Activated CD8-positive, alpha-beta T cell treated with anti-CD3 and anti-CD28 coated beads, Interleukin-2, amount 10 ng/mL, durations not matched to agents 7 days and 5 days (primary cell): ENCODE results near the gene RTN4RL2. TPM values are rescaled to one million over a fixed set of nuclear protein-coding genes. Genes with fewer than 3 reads are reported as not detected.

Source experiments
- ATAC-seq: fragments of 150-1000 bp; cut with Tn5 transposase; one replicate; pipeline ENCODE4 v1.10.0; 2021; ENCODE audit warnings: moderate library complexity
- CTCF ChIA-PET: fragments of 350-600 bp; sonication (Branson Sonifier 250); formaldehyde crosslinking; loops from one replicate; lab custom pipeline; 2021; ENCODE audit warnings: antibody characterized with exemption; lab: Charles Lee
- POLR2A ChIA-PET: fragments of 350-600 bp; sonication (Branson Sonifier 250); formaldehyde crosslinking; loops from one replicate; lab custom pipeline; 2021; ENCODE audit warnings: antibody characterized with exemption; lab: Charles Lee
- DNase-seq: peaks from one replicate; pipeline ENCODE4 v3.0.0-alpha.2; 2020
- H3K27ac Mint-ChIP-seq: one replicate; pipeline ENCODE4 v1.8.0; 2021; ENCODE audit warnings: mild to moderate bottlenecking, mixed read lengths
- H3K27me3 Mint-ChIP-seq: one replicate; pipeline ENCODE4 v1.8.0; 2021; ENCODE audit warnings: low read depth, mixed read lengths
- H3K36me3 Mint-ChIP-seq: one replicate; pipeline ENCODE4 v1.8.0; 2021; ENCODE audit warnings: low read depth, mixed read lengths
- H3K4me1 Mint-ChIP-seq: one replicate; pipeline ENCODE4 v1.8.0; 2021; ENCODE audit warnings: low read depth, mixed read lengths
- H3K4me3 Mint-ChIP-seq: one replicate; pipeline ENCODE4 v1.8.0; 2021; ENCODE audit warnings: mild to moderate bottlenecking, mixed read lengths
- H3K9me3 Mint-ChIP-seq: one replicate; pipeline ENCODE4 v1.8.0; 2022; ENCODE audit warnings: mixed read lengths; ENCODE audit not compliant: insufficient read depth
- total RNA-seq, 2 experiments: library from RNA; stranded (reverse); gene quantifications; one replicate each; pipeline ENCODE4 v1.2.3, GENCODE V29; 2021

The RTN4RL2 gene
- total RNA-seq, 2 experiments from 2014 or later, result 0.47 to 0.57 TPM

DNA sequence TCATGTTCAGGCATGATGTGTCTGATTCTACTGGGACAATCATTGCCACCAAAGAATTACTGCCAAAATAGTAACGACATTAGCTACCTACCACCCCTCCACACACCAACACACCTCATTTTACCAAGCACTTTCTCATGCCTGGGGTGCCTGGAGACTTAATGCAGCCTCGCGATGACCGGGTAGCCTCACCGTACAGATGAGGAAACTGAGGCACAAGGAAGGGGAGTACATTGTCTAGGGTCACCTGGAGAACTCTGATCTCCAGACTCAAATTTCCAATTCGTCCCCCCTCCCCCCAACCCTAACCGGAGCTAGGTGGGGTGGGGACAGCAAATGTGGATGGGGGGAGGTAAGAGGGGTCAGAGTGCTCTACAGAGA, 2.7 kb upstream of the RTN4RL2 start:
- H3K27me3 Mint-ChIP-seq, result peaks cover 35% of the 10 kb centered on the region
- H3K27ac Mint-ChIP-seq, result no peak overlapping the region
- peak overlapping the region; percentile 22 for H3K4me3 Mint-ChIP-seq
- peaks cover 33% of the 10 kb centered on the region for H3K4me1 Mint-ChIP-seq
- H3K36me3 Mint-ChIP-seq, result no peaks in the 10 kb centered on the region
- ChIA-PET CTCF (interaction anchor here (0.6 to 9.8 kb wide), 56 partner anchors 8 to 343 kb away, joined by 3 to 239 read pairs (median 6); partner anchors contain the start of genes SLC43A1, SLC43A3, SSRP1 and TIMM10), POLR2A (interaction anchor here (1.0 to 1.4 kb wide), 3 partner anchors 15 to 72 kb away, joined by 3 read pairs; no protein-coding TSS in a partner anchor)
- H3K9me3 Mint-ChIP-seq, result no peaks in the 10 kb centered on the region
- no peak for DNase-seq
- peak; percentile 12 for ATAC-seq

DNA sequence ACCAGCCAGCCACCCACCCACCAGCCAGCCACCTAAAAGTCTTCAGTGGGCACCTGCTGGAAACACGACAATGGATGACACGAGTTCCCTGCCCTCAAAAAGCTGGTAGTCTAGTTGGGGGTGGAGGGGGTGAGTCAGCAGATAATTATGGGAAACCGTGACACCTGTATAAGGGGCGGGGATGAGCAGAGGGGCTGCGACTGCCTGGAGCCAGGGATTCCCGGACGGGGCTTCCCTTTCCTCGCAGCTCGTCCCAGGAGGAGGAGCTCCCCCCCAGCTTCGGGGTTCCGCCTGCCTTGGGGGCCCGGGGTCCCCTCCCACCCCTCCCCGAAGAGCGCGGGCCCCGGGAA, 2.3 kb upstream of the RTN4RL2 start:
- ATAC-seq, result no peak
- no peak overlapping the region for H3K27ac Mint-ChIP-seq
- peaks cover 37% of the 10 kb centered on the region for H3K4me1 Mint-ChIP-seq
- H3K4me3 Mint-ChIP-seq, result peak overlapping the region; percentile 18
- POLR2A ChIA-PET, result interaction anchor here (1.0 to 1.4 kb wide), 3 partner anchors 15 to 71 kb away, joined by 3 read pairs; no protein-coding TSS in a partner anchor
- CTCF ChIA-PET, result interaction anchor here (0.6 to 9.8 kb wide), 54 partner anchors 8 to 343 kb away, joined by 3 to 239 read pairs (median 6); partner anchors contain the start of genes SLC43A1, SLC43A3, SSRP1 and TIMM10
- H3K36me3 Mint-ChIP-seq, result no peaks in the 10 kb centered on the region
- no peak for DNase-seq
- peaks cover 39% of the 10 kb centered on the region for H3K27me3 Mint-ChIP-seq
- no peaks in the 10 kb centered on the region for H3K9me3 Mint-ChIP-seq

DNA sequence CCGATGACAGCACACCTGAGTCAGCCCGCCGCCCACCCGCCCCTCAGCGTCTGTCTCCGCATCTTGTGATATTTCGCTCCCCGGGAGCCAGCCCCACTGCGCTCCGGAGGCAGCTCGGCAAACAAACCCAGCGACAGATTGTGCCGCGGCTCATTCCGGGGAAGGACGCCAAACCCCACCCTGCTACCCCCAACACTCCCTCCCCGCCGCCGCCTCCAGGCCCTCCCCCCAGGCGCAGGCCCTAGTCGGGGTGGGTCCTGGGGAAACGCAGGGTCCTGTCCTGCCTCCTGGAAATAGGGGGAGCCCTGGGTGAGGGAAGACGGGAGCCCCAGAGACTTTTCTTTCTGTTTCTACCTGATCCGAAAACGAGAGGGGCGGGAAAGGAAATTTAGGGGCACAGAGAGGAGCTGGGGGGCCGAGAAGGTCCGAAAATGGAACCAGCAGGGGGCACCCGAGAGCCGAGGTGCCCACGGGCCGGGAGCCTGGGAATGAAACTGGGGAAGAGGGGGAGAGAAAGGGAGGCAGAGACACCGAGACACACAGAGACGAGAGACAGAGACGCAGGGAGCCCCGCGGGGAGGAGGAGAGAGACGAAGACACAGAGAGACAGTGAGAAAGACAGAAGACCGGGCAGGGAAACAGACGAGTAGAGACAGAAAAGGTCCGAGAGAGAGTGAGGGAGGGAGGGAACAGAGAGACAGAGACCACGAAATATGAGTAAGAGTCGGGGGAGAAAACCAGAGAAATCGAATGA, 1.7 kb upstream of the RTN4RL2 start:
- Mint-ChIP-seq H3K27ac (no peak overlapping the region), H3K36me3 (no peaks in the 10 kb centered on the region)
- POLR2A ChIA-PET, result interaction anchor here (1.4 kb wide), 1 partner anchor 18 kb away, joined by 3 read pairs; no protein-coding TSS in a partner anchor

DNA sequence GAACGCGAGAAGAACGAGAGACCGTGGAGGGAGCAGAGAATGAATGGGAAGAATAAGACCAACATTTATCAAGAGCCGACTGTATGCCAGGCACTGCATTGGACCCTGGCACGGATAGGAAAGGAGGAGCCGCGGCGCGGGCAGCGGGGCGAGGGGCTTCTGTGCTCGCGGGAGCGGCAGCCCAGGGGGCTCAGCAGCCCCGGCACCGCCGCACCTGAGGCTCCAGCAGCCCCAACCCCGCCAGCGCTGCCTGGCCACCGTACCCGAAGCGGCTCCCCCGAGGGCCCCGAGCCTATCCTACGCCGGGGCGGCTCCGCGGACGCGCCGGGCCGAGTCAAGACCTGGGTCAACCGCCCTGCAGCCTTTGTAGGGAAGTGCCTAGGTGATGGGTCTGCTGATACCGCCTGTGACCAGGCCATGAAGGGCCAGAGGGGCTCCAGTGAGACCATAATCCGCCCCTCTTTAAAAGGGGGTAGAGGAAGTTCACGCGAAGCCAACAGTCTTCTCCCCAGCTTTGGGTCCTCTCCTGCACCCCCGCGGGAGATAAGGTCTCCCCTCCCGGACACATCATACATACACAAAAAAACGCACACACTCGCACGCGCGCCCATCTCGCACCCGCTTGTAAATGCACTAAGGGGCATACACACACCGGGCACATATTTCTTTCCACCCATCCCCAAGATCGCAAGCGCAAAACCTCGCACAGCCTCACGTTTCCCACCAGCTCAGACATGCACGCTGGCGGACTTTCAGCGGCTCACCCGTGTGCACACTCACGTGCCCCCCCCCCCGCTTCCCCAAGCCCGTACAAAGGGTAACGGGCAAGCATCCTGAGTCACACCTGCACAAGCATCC, 935 bp upstream of the RTN4RL2 start:
- CTCF ChIA-PET, result interaction anchor here (0.7 to 9.8 kb wide), 43 partner anchors 9 to 1076 kb away, joined by 3 to 239 read pairs (median 9); partner anchors contain the start of genes SLC43A1, SLC43A3, SSRP1 and TIMM10
- Mint-ChIP-seq H3K9me3 (no peaks in the 10 kb centered on the region), H3K27ac (no peak overlapping the region), H3K27me3 (peaks cover 39% of the 10 kb centered on the region), H3K4me3 (peak overlapping the region; percentile 60), H3K36me3 (no peaks in the 10 kb centered on the region), H3K4me1 (peaks cover 39% of the 10 kb centered on the region)
- ATAC-seq (peak; percentile 20), DNase-seq (peak; percentile 36)
- POLR2A ChIA-PET, result interaction anchor here (1.3 kb wide), 1 partner anchor 65 kb away, joined by 3 read pairs; no protein-coding TSS in a partner anchor

More for the DNA sequence above, 1.7 kb upstream of the RTN4RL2 start:
- Mint-ChIP-seq H3K4me1 (peaks cover 39% of the 10 kb centered on the region), H3K27me3 (peaks cover 39% of the 10 kb centered on the region), H3K4me3 (peak overlapping the region; percentile 60), H3K9me3 (no peaks in the 10 kb centered on the region)
- DNase-seq, result peak; percentile 60
- CTCF ChIA-PET, result interaction anchor here (0.7 to 9.8 kb wide), 50 partner anchors 9 to 342 kb away, joined by 3 to 239 read pairs (median 6); partner anchors contain the start of genes SLC43A1, SLC43A3, SSRP1 and TIMM10
- peak; percentile 20 for ATAC-seq

DNA sequence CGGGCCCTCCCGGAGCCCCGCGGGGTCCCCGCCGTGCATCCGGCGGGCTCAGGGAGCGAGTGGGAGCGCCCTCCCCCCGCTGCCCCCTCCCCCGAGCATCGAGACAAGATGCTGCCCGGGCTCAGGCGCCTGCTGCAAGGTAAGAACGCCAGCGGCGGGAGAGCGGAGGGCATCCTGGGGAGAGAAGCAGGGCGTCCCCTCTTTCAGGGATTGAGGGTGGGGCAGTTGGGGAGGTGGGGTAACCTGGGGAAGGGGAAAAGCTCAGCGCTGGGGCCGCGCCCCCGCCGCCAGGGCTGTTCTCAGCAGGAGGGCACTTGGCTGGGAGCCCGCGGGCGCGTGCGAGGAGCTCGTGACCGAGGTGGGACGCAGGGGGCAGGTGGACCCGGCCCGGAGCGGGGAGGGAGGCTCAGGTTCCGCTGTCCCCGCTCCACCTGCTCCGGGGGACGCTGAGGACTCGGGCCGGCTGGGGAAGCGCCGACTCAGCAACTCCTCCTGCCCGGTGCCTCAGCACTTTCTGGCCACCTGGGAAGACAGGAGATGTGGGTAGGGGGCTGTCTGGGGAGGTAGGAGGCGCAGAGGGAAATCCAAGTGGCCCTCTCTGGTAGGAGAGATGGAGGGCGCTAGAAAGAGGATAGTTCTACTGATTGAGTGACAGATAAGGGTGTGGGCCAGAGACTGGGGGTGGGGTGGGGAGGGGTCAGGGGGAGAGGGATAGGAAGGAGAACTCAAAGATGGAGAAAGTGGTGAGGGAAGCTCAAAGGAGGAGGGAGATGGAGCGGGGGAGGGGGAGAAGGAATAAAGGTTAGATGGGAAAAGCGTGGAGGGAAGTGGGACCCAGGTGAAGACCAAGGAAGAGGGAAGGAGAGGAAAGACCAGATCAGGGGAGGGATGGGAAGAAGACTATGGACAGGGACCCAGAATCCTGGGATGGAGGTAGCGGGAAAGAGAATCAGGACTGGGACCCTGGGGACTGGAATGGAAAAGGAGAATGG, 726 bp downstream of the RTN4RL2 start:
- H3K4me1 Mint-ChIP-seq, result peaks cover 39% of the 10 kb centered on the region
- POLR2A ChIA-PET, result interaction anchor here (1.3 kb wide), 1 partner anchor 64 kb away, joined by 3 read pairs; no protein-coding TSS in a partner anchor
- no peaks in the 10 kb centered on the region for H3K36me3 Mint-ChIP-seq
- H3K4me3 Mint-ChIP-seq, result peak overlapping the region; percentile 1
- ATAC-seq (no peak), DNase-seq (no peak)
- no peak overlapping the region for H3K27ac Mint-ChIP-seq
- H3K9me3 Mint-ChIP-seq, result no peaks in the 10 kb centered on the region
- H3K27me3 Mint-ChIP-seq, result peaks cover 39% of the 10 kb centered on the region
- CTCF ChIA-PET, result interaction anchor here (0.6 to 9.8 kb wide), 13 partner anchors 9 to 183 kb away, joined by 3 to 239 read pairs (median 7); partner anchors contain the start of gene SLC43A3

DNA sequence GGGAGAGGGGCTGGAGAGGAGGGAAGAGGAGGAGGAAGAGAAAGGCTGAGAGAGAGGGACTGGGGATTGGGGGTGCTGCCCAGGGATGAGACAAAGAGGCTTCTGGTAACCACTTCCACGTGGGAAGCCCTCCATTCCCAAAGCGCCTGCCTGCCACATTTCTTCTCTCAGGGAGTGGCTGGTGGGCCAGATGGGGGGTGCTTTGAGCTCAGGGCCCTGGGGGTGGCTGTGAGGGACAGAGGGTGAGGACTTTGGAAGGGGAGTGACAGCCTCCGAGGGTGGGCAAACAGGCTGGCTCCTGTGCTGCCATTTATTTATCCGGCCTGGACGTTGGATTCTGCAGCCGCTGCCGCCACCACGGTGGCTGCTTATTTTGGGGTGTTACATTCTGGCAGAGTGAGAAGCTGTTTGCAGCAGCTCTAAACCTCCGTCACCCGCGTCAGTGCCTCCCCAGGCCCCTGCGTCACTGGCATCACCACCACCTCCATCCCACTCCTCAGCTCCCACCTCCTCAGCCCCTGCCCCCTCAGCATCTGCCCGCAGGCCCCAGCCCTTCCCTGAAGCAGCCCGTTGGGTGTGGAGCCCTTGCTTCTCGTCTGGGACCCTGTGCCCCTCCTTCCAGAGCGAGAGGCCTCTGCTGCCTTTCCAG, 1.6 kb downstream of the RTN4RL2 start:
- DNase-seq (no peak), ATAC-seq (no peak)
- H3K9me3 Mint-ChIP-seq, result no peaks in the 10 kb centered on the region
- ChIA-PET POLR2A (no interaction called here), CTCF (interaction anchor here (1.0 to 9.8 kb wide), 4 partner anchors 19 to 65 kb away, joined by 4 to 239 read pairs (median 42); partner anchors contain the start of gene SLC43A3)
- H3K4me1 Mint-ChIP-seq, result peaks cover 39% of the 10 kb centered on the region
- no peak overlapping the region for H3K4me3 Mint-ChIP-seq
- H3K36me3 Mint-ChIP-seq, result no peaks in the 10 kb centered on the region
- peaks cover 39% of the 10 kb centered on the region for H3K27me3 Mint-ChIP-seq
- no peak overlapping the region for H3K27ac Mint-ChIP-seq

DNA sequence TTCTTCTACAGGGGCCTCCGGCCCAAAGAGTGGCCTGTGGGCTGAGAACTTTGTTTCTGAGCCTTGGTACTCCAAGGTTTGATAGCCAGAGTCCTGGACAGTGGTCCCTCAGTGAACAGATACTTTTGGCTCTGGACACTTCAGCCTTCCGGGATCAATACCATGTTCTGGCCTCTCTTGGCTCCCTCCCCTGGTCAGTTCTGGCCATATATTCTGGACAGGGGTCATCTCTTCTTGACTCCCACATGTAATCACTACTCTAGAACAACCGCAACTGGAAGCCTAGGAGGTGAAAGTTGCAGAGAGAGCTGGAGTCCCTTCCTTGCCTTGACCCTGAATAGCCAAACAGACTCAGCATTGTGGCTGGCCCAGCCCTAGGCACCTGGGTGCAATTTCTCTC, 2.3 kb downstream of the RTN4RL2 start:
- H3K27me3 Mint-ChIP-seq, result peaks cover 36% of the 10 kb centered on the region
- POLR2A ChIA-PET, result no interaction called here
- CTCF ChIA-PET, result interaction anchor here (1.0 to 9.8 kb wide), 3 partner anchors 18 to 65 kb away, joined by 4 to 239 read pairs (median 80); partner anchors contain the start of gene SLC43A3
- peaks cover 34% of the 10 kb centered on the region for H3K4me1 Mint-ChIP-seq
- H3K27ac Mint-ChIP-seq, result no peak overlapping the region
- H3K9me3 Mint-ChIP-seq, result no peaks in the 10 kb centered on the region
- H3K36me3 Mint-ChIP-seq, result no peaks in the 10 kb centered on the region
- DNase-seq, result no peak
- no peak for ATAC-seq
- H3K4me3 Mint-ChIP-seq, result no peak overlapping the region

DNA sequence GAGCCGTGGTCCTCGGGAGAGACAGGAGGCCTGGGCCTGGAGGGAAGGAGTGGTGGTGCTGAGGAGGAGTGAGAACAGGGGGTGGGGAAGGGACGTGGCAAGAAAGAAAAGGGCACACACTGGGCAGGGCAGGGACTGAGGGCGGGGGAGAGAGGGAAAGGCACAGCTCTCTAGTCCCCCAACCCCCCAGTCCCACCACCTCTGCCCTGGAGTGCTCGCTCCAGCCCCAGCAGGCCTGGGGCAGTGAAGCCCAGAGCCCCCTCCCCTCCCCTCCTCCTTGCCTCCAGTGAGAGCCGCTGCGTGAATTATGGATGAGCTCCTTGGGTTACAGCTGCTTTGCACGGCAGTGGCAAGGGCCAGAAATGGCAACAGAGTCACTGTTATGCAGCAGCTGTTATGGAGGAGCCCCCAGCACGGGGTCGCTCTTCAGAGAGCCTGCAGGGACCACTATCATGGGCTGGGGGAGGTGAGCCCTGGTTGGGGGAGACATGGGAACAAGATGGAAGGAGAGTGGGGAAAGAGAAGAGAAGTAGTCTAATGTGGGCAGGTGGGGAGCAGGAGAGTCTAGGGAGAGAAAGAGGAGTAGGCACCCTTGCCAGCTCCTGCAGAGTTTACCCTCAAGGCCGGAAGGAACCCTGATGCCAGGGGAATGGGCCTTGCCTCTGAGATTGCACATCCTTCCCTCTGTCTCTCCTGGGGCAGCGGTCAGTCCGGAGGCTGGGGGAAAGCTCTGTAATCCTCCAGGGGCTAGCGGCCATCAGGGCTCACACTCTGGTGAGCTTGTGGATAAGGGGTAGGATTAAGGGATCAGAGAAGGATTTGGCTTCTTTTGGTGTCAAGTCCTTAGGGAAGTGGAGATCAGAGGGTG, 3.6 kb downstream of the RTN4RL2 start:
- DNase-seq, result no peak
- peaks cover 29% of the 10 kb centered on the region for H3K27me3 Mint-ChIP-seq
- H3K27ac Mint-ChIP-seq, result peak overlapping the region; percentile 13
- H3K36me3 Mint-ChIP-seq, result no peaks in the 10 kb centered on the region
- ATAC-seq, result no peak
- H3K9me3 Mint-ChIP-seq, result no peaks in the 10 kb centered on the region
- CTCF ChIA-PET, result interaction anchor here (1.3 to 9.8 kb wide), 3 partner anchors 17 to 64 kb away, joined by 3 to 239 read pairs (median 9); no protein-coding TSS in a partner anchor
- H3K4me1 Mint-ChIP-seq, result peaks cover 28% of the 10 kb centered on the region
- POLR2A ChIA-PET, result no interaction called here
- H3K4me3 Mint-ChIP-seq, result no peak overlapping the region

DNA sequence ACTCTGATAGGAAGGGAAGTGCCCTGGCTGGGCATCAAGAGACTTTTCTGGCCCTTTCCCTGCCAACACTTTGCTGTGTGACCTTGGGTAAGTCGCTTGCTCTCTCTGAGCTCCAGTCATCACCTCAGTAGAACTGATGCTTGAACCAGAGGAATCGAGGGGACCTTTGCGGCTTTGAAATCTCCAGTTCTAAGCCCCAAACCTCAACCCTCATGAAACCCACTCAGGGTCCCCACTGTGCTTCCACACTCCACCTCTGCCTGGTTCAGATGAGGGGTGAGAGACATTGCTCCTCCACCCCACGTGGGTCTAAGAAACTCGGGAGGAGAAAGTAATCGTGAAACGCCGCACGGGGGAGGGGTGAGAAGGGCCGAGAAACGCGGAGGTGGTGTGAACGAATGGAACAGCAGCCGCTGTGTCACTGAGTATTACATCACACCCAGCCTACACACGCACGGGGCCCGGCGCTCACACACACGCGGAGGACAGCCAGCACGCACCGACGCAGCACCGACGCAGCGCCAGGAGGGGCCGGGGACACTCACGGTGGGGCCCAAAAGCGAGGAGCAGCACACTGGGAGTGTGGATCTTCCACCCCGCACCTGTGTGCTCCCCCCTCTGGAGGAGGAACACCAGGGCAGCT, 4.3 kb downstream of the RTN4RL2 start:
- peaks cover 25% of the 10 kb centered on the region for H3K27me3 Mint-ChIP-seq
- H3K4me1 Mint-ChIP-seq, result peaks cover 22% of the 10 kb centered on the region
- ChIA-PET POLR2A (no interaction called here), CTCF (interaction anchor here (1.3 to 9.8 kb wide), 3 partner anchors 16 to 63 kb away, joined by 3 to 239 read pairs (median 9); no protein-coding TSS in a partner anchor)
- no peak overlapping the region for H3K27ac Mint-ChIP-seq
- no peak overlapping the region for H3K4me3 Mint-ChIP-seq
- no peaks in the 10 kb centered on the region for H3K36me3 Mint-ChIP-seq
- no peaks in the 10 kb centered on the region for H3K9me3 Mint-ChIP-seq
- ATAC-seq, result no peak
- DNase-seq, result no peak
